Mucosa of stomach (tissue), 1 donor: ENCODE measurements around the gene RGS6.

Experiments used
- H3K27me3 ChIP-seq: one replicate; pipeline ENCODE4 v1.7.0; 2013; ENCODE audit warnings: mild to moderate bottlenecking, low read length; ENCODE audit not compliant: control insufficient read depth, insufficient read depth
- H3K36me3 ChIP-seq: one replicate; pipeline ENCODE4 v1.7.0; 2013; ENCODE audit warnings: low read length; ENCODE audit not compliant: control insufficient read depth, insufficient read depth
- H3K4me1 ChIP-seq: one replicate; pipeline ENCODE4 v1.7.0; 2013; ENCODE audit warnings: mild to moderate bottlenecking, low read length; ENCODE audit not compliant: control insufficient read depth, insufficient read depth
- H3K4me3 ChIP-seq: one replicate; pipeline ENCODE4 v1.7.0; 2013; ENCODE audit warnings: low read length
- H3K9ac ChIP-seq: one replicate; pipeline ENCODE4 v1.7.0; 2013; ENCODE audit warnings: mild to moderate bottlenecking, low read length, moderate library complexity
- H3K9me3 ChIP-seq: one replicate; pipeline ENCODE4 v1.7.0; 2013; ENCODE audit warnings: mild to moderate bottlenecking, low read length, moderate library complexity; ENCODE audit not compliant: control insufficient read depth
- donor health status: Pancreatic carcinoma.

The RGS6 gene

DNA sequence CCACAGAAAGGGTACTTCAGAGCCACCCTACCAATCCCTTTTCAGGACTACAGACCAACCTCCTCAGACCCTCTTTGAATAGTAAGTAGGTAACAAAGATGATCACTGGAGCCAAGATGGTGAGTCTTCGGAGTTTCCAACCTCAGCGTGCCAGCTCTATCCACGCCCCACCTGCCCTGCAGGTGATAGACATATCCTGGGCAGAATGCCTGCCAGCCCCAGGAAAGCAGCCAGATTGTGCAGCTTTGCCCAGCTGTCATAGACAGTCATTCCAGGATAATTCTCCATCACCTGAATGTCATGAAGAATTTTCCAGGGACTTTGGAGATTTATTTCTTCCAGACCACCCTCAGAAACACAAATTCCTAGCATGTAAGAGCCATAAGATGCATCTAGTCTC is 434.4 kb downstream of the RGS6 start:
- Histone ChIP-seq H3K4me3 (no peak overlapping the region), H3K27me3 (no peaks in the 10 kb centered on the region), H3K9me3 (no peaks in the 10 kb centered on the region), H3K36me3 (no peaks in the 10 kb centered on the region), H3K9ac (no peak overlapping the region), H3K4me1 (no peaks in the 10 kb centered on the region)

DNA sequence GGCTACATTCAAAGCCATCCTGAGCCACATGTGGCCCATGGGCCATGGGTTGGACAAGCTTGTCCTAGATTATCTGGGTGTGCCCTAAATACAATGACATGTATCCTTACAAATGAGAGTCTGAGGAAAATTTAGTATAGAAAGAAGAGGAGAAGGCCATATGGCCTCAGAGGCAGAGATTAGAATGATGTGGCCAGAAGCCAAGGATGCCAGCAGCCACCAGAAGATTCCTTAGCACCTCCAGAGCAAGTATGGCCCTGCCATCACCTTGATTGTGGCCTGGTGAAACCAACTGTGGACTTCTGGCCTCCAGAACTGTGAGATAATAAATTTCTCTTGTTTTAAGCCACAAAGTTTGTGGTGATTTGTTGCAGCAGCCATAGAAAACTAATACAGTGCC is 436.9 kb downstream of the RGS6 start:
- H3K9ac ChIP-seq: no peak overlapping the region
- no peak overlapping the region for H3K4me3 ChIP-seq
- H3K4me1 ChIP-seq: no peaks in the 10 kb centered on the region
- no peaks in the 10 kb centered on the region for H3K9me3 ChIP-seq
- H3K27me3 ChIP-seq: no peaks in the 10 kb centered on the region
- no peaks in the 10 kb centered on the region for H3K36me3 ChIP-seq

DNA sequence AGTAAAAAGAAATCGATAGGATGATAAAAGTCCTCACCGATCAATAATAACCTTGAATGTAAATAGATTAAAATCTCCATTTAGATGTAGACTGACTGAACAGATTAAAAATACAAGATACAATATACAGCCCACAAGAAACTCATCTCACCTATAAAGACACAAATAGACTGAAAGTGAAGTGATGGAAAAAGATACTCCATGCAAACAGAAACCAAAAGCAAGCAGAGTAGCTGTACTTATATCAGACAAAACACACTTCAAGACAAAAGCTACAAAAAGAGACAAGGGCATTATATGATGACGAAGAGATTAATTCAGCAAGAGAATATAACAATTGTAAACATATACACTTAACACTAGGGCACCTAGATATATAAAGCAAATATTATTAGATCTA is 444.8 kb downstream of the RGS6 start:
- no peaks in the 10 kb centered on the region for H3K9me3 ChIP-seq
- no peaks in the 10 kb centered on the region for H3K4me1 ChIP-seq
- no peak overlapping the region for H3K9ac ChIP-seq
- H3K27me3 ChIP-seq: no peaks in the 10 kb centered on the region
- no peak overlapping the region for H3K4me3 ChIP-seq
- no peaks in the 10 kb centered on the region for H3K36me3 ChIP-seq

DNA sequence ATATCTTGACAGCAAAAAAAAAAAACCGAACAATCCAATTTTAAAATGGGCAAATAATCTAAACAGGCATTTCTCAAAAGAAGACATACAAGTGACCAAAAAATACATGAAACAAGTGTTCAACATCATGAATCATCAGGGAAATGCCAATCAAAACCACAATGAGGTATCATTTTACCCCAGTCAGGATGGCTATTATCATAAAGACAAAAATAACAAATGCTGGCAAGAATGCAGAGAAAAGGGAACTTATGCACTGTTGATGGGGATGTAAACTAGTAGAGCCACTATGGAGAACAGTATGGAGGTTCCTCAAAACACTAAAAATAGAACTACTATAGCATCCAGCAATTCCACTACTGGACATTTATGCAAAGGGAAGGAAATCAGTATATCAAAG is 448.2 kb downstream of the RGS6 start:
- Histone ChIP-seq H3K36me3 (no peaks in the 10 kb centered on the region), H3K4me3 (no peak overlapping the region), H3K4me1 (no peaks in the 10 kb centered on the region), H3K27me3 (no peaks in the 10 kb centered on the region), H3K9ac (no peak overlapping the region), H3K9me3 (no peaks in the 10 kb centered on the region)

DNA sequence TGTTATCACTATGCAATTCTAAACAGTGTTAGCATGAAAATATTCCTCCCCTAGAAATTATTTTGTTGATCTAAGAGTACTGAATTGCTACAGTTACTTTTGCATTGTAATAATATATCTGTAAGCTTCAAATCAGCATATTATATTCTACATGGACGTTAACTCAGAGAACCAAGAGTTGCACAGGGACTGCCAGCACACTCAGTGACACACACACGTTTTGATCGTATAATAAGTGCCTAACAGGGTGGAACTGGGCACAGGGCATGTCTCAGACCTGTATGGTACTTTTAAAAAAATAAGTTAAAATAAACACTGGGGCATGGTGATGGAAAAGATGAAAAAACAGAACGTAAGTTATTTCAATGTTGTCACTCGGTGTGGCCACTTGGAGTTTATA is 451.6 kb downstream of the RGS6 start:
- Histone ChIP-seq H3K4me3 (no peak overlapping the region), H3K27me3 (no peaks in the 10 kb centered on the region), H3K9ac (no peak overlapping the region), H3K4me1 (no peaks in the 10 kb centered on the region), H3K9me3 (no peaks in the 10 kb centered on the region), H3K36me3 (no peaks in the 10 kb centered on the region)

DNA sequence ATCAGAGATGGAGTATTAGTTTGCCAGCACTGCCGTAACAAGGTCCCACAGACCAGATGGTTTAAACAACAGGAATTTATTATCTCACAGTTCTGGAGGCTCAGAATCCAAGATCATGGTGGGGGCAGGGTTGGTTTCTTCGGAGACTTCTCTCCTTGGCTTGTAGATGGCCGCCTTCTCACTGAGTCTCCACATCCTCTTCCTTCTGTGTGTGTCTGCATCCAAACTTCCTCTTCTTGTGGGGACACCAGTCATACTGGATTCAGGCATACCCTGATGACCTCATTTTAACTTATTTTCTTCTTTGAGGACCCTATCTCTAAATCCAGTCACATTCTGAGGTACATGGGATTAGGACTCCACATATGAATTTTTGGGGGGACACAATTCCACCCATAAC is 455.5 kb downstream of the RGS6 start:
- no peak overlapping the region for H3K4me3 ChIP-seq
- H3K9ac ChIP-seq: no peak overlapping the region
- H3K4me1 ChIP-seq: no peaks in the 10 kb centered on the region
- peaks cover 3% of the 10 kb centered on the region for H3K9me3 ChIP-seq
- no peaks in the 10 kb centered on the region for H3K27me3 ChIP-seq
- no peaks in the 10 kb centered on the region for H3K36me3 ChIP-seq

DNA sequence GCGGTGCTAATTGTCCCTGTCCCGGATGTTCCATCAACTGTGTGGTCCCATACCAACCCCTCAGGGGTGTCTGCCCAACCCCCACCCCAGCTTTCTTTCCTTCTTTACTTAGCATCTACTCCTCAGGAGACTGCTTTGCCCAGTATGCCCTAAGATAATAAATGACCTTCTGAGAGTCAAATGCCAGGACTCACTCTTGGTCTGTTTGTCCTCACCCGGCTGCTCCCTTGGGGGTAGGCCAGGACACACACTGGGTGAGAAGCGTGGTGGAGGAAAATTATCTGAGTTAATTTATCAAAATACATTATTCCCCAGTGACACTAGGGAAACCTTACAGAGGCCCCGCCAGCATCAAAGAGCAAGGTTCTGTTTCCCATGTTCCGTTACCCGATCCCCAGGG is 457.0 kb downstream of the RGS6 start:
- H3K4me3 ChIP-seq: no peak overlapping the region
- no peaks in the 10 kb centered on the region for H3K4me1 ChIP-seq
- H3K27me3 ChIP-seq: no peaks in the 10 kb centered on the region
- no peaks in the 10 kb centered on the region for H3K36me3 ChIP-seq
- no peak overlapping the region for H3K9ac ChIP-seq
- peaks cover 5% of the 10 kb centered on the region for H3K9me3 ChIP-seq

DNA sequence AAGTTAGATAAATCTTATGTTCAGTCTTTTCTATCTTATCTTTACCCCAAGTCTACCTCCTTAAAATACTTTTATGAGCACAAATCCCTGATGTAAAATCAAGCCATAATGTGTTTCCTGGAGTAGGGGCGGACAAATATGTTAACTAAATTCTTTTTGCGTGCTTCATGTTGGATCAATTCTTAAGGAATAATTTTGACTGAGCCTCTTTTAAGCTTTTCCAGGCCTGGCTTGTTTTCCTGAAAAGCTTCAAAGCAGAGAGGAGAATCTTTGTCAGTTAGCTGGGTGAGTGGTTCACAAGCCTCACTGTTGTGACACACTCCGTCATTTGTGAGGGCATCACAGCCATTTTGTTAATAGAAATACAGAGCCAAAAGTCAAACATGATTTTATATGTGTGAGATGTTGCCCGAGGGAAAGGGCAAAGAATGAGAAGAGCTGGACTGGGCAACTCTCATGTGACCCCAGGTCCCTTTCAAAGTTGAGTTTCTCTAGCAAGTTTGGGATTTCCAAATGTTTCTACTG is 468.9 kb downstream of the RGS6 start:
- no peak overlapping the region for H3K4me3 ChIP-seq
- H3K36me3 ChIP-seq: no peaks in the 10 kb centered on the region
- no peaks in the 10 kb centered on the region for H3K27me3 ChIP-seq
- no peak overlapping the region for H3K9ac ChIP-seq
- no peaks in the 10 kb centered on the region for H3K9me3 ChIP-seq
- H3K4me1 ChIP-seq: no peaks in the 10 kb centered on the region

DNA sequence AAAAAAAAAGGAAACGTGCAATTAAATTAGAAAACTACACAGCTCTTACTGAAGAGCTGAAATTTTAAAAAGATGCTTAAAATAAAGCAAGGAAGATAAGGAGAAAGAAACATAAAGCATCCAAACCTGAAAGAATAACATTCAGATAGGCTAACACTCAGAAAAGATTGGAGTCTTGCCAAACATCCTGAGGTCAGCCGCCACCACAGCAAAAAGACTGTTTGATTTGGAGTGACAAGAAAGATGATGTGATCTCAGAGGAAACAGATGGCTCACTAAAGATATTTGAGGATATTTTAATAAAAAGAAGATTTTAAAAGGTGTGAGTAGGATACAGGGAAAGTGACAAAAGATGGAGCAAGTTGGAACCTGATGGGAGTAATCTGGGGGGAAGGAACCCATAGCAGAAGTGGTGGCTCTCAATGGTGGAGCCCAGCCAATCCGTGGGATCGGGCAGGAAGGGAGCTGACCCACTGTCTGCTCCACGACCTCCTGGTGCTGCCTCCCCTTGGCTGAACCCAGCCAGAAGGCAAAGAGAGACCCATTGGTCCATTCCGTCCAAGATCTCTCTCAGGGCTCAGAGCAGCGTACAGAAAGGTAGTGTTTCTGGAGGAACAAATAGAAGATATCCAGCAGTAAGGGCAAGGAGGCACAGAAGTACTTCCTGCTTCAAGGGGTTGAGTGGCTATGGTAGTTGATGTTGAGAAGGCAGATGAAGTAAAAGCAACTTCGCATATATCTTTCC is 469.6 kb downstream of the RGS6 start:
- Histone ChIP-seq H3K4me3 (no peak overlapping the region), H3K9me3 (no peaks in the 10 kb centered on the region), H3K27me3 (no peaks in the 10 kb centered on the region), H3K4me1 (no peaks in the 10 kb centered on the region), H3K9ac (no peak overlapping the region), H3K36me3 (no peaks in the 10 kb centered on the region)

DNA sequence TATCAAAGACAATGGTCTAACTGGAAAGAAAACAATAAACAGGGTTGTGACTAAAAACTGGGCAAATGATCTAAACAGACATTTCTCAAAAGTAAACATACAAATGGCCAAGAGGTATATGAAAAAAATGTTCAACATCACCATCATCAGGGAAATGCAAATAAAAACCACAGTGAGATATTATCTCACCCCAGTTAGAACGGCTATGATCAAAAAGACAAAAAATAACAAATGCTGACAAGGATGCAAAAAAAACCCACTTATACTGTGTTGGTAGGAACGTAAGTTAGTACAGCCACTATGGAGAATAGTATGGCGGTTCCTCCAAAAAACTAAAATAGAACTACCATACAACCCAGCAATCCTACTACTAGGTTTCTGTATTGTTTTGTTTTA is 470.1 kb downstream of the RGS6 start:
- Histone ChIP-seq H3K9me3 (no peaks in the 10 kb centered on the region), H3K36me3 (no peaks in the 10 kb centered on the region), H3K4me1 (no peaks in the 10 kb centered on the region), H3K27me3 (no peaks in the 10 kb centered on the region), H3K4me3 (no peak overlapping the region), H3K9ac (no peak overlapping the region)

DNA sequence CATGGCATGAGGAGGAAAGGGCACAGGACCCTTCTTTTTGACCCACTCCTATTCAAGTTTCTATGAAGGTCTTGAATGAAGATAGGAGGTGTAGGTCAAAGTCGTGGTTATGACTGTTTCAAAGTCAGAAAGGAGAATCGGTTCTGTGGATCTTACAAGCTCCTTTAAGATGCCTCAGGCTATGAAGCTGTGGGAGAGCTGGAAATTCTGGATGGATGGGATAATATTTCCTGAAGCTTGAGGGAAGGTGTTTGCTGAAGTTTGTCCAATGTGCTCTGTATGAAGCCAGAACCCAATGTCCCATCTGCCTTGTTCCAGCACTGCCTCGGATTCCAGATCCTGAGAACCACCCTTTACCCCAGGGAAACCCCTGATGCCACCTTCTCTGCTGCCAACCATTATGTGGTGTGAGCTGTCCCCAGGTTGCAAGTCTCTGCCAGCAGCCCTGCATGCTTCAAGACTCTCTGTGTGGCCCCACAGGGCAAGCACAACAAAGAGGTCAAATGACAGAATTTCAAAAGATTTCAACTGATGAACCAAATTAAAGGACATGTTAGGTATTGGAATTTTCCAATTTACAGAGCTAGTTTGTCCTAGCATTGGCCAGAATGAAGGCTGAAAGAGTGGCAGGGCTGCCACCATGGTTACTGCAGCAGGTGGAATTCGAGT is 472.0 kb downstream of the RGS6 start:
- Histone ChIP-seq H3K4me1 (no peaks in the 10 kb centered on the region), H3K4me3 (no peak overlapping the region), H3K36me3 (no peaks in the 10 kb centered on the region), H3K9me3 (no peaks in the 10 kb centered on the region), H3K9ac (no peak overlapping the region), H3K27me3 (no peaks in the 10 kb centered on the region)

DNA sequence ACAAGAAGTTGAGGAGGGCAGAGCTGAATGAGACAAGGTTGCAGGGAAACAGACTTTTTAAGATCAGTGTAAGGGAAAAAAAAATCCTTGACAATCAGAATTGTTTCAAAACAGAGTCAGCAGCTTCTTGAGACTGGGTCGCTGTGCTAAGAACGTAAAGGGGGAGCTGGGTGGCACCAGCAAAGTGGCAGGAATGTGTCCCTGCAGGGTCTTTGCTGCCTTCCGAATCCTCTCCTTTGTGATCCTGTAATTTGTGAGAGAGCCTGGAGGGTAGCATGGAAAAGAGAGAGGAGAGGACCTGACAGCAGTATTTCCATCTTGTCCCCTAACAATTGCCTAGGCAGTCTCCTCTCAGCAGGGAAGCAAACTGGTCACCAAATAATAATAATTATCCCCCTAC is 472.8 kb downstream of the RGS6 start:
- Histone ChIP-seq H3K9ac (no peak overlapping the region), H3K9me3 (no peaks in the 10 kb centered on the region), H3K36me3 (no peaks in the 10 kb centered on the region), H3K27me3 (no peaks in the 10 kb centered on the region), H3K4me3 (no peak overlapping the region), H3K4me1 (no peaks in the 10 kb centered on the region)
